HG03575 (cell line): ENCODE results near the gene ETV3.
"Not testable (repeated sequence)": the region's sequence is repeated elsewhere in the genome, so short reads cannot be mapped to it uniquely, and the experiment has no call there.

Experiments used
- ATAC-seq: cut with Tn5 transposase; IDR thresholded peaks from one replicate; pipeline ENCODE4 v1.9.1; 2021; ENCODE audit not compliant: unreplicated experiment, insufficient number of reproducible peaks, low FRiP score; ENCODE audit errors: extremely low read depth

The ETV3 gene

DNA sequence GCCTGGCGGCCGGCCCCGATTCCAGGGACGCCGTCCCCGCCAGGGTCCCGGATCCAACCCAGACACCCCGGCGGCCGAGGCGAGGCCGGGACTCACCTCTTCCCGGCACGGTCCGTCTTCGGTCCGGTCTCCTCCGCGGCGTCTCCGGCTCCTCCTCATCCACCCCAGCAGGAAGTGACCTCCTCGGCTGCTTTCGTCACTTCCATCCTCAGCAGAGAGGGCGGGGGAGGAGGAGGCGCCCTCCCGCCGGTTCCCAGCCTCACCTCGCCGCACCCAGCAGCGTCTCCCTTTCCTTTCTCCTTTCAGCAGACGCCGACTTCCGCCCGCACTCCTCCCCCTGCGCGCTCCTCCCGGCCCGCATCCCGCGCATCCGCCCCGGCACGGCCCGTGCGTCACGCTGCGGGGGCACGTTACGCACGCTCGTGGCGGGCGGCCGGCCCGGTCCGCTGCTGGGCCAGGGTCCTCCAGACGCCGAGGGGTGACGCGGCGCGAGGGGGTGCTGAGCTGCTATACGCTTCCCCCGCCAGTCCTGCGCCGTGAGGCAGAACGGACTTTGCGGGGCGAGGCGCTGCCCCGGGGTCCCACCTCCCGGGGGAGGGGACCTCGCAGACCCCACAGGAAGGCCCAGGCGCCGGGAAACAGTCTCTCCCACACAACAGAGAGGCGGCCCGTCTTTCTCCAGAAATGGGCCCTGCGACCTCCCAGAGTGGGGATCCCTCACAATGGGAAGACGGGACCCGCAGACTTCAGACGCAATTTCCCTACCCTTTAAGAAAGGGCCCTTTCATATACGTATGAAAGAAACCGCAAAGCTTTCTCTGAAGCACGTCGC, at the start of gene ETV3:
Gene ETV3, minus strand, starts transcription at position 176 of the 832 bp plus-strand sequence. CDS start 2,043 bp downstream, outside the sequence.
- ATAC-seq = no peak

DNA sequence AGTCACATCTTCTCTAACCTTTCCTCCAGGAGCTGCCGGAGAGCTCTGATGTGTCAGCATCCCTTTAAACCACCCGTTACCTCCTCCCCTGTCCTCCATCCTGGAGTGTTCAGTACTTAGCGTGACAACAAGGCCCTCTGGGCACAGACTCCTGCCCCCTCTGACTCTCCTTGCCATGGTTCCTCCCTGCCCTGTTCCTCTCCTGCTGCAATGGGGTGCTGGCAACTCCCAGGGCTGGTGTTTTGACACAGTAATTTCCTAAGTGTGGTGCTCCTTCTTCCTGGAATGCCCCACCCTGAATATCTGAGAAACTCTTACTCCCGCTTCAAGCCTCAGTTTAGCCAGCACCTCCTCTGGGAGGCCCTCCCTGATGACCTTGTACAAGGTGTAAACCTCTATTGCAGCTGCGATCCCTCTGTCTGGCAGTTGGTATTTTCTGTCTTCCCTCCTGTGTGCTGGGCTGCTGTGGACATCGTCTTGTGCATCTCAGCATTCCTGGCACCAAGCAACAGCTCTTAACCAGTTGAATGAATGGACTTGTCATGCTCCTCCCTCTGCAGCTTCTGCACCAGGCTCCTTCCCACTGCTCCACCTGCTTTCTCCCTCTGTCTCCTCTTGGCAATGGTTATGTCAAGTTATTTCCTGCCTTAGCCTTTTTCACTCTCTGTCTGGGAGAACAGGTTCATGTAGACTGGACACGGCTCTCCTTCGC, 48.2 kb upstream of the ETV3 start:
- no peak for ATAC-seq

DNA sequence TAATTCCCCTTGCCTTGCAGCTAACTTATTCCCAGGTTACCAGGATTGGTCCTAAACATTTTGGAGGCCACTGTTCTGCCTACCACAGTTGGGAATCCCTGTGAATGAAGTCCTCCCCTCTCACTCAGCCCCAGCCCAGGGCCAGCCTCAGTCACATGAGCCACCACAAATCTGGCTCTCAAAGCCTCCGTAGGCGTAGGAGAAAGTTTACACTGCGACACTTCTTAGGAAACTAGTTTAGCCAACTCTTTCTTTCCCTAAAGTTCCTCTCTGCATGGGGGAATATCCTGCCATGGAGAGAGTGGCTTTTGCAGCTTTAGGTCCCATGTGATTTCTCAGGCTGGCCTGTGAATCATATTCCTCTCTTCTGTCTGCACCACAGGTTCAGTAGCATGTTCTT, 45.7 kb upstream of the ETV3 start:
- ATAC-seq = no peak

DNA sequence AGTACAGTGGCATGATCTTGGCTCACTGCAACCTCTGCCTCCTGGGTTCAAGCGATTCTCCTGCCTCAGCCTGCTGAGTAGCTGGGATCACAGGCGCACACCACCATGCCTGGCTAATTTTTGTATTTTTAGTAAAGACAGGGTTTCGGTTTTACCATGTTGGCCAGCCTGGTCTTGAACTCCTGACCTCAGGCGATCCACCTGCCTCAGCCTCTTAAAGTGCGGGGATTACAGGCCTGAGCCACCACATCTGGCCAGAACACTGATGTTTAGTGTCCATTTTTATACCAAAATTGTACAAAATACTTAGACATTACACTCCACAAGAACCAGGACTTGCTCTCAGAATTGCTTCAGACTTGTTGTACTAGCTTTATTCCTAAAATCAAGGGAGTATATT, 44.2 kb upstream of the ETV3 start:
- ATAC-seq = not testable (repeated sequence)

DNA sequence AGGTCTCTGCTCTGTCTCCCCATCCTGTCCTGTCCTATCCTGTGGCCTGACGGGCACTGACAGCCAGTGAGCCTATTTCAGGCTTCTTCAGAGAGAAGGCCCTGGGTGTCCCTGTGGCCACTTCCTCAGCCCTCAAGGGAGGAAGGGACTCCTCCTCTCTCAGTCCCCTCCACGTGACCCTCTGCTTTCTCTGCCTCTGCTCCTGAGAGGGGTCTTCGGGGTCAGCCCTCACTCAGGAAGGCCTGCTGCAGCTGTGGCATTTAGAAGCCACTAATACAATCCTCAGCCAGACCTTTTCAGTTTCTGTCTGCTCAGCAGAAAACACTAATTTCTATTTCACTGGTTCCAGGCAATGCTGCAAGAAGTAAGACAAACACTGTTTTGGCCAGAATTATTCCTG, 43.6 kb upstream of the ETV3 start:
- ATAC-seq = no peak

DNA sequence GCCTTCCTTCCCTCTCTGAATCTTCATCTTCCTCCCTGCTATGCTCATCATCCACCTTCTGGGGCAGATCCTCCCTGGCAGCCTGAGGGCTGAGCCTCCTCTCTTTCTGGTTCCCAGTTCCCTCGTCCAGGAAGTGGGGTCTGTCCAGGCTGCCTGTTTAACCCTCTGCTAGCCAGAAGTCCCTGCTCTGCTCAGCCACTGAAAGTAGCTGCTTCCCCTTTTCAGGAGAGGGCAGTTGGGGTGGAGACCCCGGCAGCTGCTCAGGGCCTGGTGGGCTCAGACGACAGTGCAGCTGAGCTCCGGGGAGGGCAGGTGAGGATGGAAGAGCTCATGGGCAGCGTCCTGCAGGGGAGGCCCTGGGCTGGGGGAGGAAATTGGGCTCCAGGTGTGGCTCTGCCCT, 43.1 kb upstream of the ETV3 start:
- no peak for ATAC-seq

DNA sequence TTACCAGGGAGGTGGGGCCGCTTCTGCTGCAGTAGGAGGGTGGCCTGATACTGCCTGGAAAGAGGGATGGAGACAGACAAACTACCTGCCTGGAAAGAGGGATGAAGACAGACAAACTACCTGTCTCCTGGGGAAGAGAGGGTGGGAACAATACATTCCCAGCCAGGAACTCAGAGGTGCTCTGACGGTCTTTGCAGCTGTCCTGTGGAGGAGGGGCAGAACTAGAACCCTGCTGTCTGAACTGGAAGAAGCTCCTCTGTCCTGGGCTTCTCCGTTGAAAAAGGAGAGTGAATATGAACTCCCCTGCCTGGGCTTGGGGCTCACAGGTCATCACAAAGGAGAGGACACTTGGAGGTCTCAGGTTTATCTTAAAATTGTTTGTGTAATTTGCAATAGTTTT, 40.3 kb upstream of the ETV3 start:
- ATAC-seq = no peak

DNA sequence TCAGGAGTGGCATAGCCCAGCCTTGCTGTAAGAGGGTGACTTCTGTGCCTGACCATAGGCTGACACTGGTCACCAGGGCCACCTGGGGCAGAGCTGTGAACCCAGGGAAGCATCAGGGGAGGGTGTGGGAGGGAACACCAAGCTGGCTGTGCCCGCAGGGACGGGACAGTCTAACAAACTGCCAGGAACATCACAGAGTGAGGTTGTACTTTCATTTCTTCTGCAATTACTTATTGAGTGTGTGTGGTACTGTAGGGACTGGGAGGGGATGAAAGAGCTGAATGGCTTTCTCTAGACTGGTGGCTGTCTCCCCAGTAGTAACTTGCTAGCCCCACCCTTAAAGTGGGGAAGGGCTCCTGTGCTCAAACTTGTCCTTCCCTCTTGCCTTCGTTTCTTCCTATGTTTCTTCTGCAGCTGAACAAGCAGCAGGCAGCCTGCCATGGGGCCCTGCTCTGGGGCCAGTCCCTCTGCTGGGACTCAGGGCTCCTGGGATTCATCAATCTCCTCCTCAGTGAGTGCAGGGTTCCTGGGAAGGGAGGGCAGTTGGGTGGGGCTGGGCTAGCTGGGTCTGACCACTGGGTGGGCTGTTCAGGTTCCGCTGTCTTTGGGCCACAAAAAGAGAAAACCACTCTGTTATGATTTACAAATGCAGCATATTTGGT, 39.7 kb upstream of the ETV3 start:
- no peak for ATAC-seq

DNA sequence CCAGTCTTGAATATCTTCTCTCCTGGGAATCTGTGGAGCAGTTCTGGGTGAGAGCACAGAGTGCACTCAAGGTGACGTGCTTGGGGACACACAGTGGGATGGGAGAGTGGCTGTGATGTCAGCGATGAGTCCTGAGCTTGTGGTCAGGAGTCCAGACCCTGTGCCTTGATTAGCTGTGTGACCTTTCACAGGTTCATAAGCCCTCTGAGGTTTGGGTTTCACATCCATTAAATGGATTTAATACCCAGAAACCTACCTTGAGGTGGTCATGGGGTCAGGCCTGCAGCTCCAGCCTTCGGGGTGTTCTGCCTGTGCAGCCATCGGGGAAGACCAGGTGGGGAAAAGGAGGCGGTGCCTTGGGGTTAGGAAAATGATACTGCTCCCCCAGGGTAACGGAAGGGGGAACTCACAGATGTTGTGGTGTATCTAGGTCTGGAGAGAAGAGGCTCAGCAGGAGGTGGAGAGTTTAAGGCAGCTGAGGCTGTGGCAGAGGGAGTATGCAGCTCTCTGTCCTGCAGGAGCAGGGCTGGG, 38.5 kb upstream of the ETV3 start:
- no peak for ATAC-seq

DNA sequence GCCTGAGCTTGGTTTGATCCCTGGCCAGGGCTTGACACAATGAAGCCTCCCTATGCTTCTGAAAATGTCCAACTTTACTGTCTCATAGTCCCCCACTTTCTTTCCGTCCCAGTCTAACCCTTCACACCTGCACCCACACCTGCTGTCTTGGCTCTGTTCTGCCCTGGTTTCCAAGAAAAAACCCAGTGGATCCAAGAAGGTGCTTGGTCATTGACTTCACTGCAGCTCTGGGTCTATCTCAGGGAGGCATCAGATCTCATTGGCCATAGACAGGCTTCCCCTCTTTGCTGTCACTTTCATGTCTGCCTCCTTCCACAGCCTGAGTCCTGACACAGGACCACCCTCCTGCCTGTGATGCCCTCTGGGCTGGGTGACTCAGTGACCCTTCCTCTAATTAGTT, 37.8 kb upstream of the ETV3 start:
- no peak for ATAC-seq

DNA sequence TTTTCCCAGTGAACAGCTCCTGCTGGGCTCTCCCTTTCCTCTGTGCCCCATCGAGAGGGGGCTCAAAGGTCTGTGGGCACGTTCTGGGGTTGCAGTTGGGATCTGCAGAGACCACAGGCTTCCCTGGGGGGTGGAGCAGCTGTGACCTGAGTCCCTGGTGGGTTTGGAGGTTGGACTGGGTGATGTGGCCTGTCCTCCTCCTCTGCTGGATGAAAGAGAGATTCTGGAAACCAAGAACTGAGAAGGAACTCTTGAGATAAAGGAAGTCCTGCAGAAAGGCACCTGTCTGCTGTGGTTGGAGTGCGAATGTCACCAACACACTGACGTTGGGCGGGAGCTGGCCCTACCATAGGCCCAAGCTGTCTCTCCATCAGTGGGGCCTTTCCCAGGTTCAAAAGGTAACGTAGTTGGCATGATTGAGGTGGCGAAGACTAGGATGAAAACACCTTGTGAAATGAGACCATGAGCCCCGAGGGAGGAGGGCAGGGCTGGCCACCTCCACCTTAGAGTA, 35.8 kb upstream of the ETV3 start:
- no peak for ATAC-seq

DNA sequence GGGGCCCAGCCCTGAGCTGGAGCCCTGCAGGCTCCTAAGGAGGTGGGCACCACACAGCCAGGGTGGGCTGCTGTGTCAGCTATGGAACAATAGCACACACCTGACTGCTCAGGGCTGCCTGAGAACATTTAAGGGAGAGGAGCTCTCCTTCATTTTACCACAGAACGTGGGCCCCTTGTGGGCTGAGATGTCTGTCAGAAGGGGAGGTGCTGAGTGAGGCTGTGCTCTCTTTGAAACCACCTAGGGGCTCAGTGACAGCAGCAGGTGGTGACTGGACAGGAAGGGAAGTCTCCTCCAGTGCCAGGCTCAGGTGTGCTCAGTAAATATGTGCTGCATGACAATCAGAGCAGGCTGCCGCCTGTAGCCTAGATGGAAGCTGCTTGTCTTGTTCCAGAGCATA, 35.0 kb upstream of the ETV3 start:
- ATAC-seq = not testable (repeated sequence)

DNA sequence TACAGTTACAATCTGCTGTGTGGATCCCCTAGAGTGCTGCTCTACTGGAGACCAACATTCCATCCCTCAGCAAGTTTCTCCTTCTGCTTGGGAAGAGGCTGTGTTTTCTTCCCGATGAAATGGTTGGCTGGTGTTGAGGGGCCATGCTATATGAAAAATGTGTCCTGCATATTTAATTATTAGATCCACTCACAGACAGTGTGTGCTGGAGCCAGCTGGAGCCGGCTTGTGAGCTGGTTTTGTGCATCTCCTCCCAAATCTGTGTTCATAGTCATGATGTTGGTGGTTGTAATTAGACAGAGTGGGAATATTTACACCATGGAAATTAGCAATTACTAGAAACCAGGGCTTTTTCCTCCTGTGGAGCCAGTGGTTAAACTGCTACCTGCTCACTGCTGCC, 34.4 kb upstream of the ETV3 start:
- not testable (repeated sequence) for ATAC-seq

DNA sequence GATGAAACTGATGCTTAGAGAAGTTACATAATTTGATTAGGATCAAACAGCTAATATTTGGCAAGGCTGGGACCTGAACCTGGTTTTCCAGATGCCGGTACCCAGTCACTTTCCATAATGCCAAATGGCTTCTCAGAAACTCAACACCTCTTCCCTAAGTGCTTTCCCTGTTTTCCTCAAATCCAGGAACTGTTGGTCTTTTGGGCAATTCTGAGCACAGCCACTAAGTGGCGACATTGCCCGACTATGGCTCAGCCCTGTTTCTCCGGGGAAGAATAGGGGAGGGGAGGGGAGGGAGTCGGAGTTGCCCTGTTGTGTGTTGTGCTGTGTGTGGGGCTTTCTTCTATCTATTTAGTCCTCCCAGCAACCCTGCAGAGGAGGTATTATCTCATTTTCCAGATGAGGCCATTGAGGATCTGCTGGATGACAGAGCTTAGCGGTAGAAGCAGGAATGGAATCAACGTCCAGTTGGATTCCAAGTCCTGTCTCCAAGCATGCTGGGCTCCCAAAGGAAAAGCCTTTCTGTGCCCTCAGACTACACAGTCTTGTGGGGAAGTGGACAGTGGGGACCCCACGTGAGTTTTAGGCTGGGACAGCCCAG, 33.8 kb upstream of the ETV3 start:
- ATAC-seq = not testable (repeated sequence)

DNA sequence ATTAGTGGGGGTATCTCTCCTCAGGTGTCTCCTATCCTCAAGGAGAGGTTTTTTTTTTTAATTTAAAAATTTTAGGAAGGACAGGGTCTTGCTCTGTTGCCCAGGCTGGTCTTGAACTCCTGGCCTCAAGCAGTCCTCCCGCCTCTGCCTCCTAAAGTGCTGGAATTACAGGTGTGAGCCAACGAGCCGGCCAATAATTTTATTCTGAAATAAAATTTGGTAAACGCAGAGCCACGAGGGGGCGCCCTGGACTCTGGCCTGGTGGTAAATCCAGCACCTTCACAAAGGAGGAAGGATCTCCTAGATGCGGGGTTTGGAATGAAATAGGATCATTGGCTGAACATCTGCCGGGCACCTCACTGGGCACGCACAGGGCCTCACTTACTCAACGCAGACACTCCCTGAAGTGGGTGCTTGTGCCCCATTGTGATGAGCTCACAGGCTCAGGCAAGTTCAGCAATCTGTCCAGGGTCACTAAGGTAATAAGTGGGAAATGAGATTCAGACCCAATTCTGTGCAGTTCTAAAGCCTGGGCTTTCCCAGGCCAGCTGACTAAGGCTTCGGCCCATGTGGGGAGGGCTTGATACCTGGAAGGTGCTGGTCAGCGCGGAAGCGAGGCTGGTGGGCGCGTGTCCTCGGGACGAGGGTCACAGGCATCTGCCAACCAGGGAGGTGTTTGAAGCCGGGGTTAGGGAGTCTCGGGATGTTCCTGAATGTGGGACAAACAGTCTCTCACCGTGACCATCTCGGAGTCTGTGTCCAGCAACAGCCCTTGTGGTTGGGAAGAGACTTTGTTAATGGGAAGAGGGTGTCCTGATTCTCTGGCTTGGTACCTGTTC, 32.7 kb upstream of the ETV3 start:
- no peak for ATAC-seq

DNA sequence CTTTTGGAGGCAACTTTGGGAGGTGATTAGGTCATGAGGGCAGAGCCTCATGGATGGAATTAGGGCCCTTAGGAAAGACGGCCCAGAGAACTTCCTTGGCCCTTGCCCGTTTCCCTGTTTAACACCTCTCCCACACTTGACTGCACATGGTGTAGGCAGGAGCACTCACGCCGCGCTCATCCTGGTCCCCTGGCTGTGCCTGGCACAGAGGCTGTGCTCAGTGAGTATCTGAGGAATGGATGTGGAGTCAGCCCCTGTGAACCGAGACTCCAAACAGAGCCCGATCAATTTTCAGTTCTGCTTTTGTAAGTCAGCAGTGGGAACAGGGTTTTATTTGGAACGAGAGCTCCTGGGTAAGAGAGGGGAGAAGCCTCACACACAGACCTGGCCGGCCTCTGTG, 29.8 kb upstream of the ETV3 start:
- no peak for ATAC-seq

DNA sequence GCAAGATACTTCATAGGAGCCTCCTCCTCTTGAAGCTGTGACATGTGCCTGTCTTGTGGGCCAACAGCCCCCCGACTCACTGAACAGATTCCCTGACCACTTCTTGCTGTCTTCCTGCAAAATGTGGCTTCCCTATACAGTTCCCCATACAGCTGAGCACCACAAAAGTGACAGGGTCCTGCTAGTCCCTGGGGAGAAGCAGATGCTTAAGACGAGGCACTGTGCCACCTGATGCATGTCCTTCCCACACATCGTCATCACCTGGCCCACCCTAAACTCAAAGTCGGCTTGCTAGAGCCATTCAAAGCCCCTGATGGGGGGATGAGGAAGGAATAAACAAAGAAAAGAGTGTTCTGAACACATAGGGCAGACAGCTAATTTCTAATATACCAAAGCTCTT, 29.2 kb upstream of the ETV3 start:
- ATAC-seq = no peak

DNA sequence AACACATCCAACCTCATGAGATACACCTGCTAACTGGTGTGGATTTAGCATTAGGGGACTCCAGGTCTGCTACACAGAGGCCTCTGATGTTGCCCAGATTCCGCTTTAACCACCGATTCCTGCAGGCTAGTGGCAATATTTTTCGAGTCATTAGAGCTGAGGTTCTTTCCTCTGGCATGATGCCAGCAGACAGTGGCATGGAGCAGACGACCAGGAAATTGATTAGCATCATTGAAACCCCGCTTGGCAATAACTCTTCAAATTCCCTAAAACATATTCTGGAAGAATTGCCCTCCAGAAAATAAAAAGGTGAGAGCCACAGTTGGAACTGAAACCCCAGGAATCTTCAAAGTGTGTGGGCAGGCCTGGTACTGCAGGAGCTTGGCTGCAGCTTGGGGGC, 28.4 kb upstream of the ETV3 start:
- no peak for ATAC-seq
